GM12892 (cell line): ENCODE data around the gene ALPP.

Source experiments
- POLR2A ChIP-seq: IDR thresholded peaks from 2 replicates; pipeline ENCODE4 v1.6.1; 2011; ENCODE audit warnings: low read depth, low read length, control low read depth
- POLR2AphosphoS5 ChIP-seq: IDR thresholded peaks from 2 replicates; pipeline ENCODE4 v1.6.1; 2011; ENCODE audit warnings: low read depth, low read length, control low read depth

DNA sequence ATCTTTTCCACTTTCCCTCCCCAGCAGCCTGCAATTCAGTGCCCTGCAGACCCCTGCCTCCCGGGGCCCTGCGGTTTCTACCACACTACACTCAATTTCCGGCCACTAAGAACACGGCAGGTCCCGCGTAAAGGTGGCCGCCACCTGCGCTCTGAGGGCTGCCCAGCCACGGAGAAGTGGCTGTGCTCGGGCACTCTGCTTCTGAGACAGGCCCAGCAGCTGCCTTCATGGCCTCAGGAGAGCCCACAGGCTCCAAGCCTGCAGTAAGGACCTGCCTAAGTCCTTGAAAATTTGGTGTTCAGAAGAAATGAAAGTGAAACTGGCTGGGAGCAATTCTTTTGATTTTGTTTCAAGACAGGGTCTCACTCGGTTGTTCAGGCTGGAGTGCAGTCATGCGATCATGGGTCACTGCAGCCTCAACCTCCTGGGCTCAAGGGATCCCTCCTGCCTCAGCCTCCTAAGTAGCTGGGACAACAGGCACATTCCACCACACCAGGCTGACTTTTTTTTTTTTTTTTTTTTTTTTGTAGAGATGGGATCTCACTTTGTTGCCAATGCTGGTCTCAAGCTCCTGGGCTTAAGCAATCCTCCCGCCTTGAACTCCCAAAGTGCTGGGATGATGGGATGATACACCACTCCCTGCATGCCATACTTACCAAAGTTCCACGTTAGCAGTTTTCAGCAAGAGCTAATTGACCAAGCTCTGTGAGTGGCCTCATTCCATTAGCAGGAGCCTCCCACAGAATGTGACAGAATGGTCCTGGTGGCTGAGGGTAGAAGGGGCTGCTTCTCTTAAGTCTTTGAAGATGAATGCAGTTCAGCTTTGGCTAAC, 14.6 kb upstream of the ALPP start:
- TF ChIP-seq POLR2A = no peak
- TF ChIP-seq POLR2AphosphoS5 = no peak
